CD14-positive monocyte (primary cell): ENCODE results near the gene CYP2A6. TPM values are rescaled to one million over a fixed set of nuclear protein-coding genes. Genes with fewer than 3 reads are reported as not detected.

ENCODE experiments used
- DNase-seq, 3 donors: peaks; one replicate each; pipeline ENCODE4 v3.0.0-alpha.2; 2011 to 2022
- H2AFZ ChIP-seq: 2 replicates; pipeline ENCODE4 v1.6.0; 2012; ENCODE audit warnings: mild to moderate bottlenecking, low read depth, low read length, inconsistent platforms; ENCODE audit not compliant: insufficient read depth, poor library complexity, severe bottlenecking
- H3K27ac ChIP-seq, 2 donors: 1 replicate in 1 of 2; 2 replicates in 1 of 2; pipeline ENCODE4 v1.5.1; 2012 to 2013; ENCODE audit warnings: low read length in 2 of 2, control low read depth in 1 of 2, inconsistent platforms in 1 of 2, low read depth in 1 of 2, mild to moderate bottlenecking in 1 of 2
- H3K27me3 ChIP-seq, 2 donors: one replicate each; pipeline versions ENCODE4 v1.6.0 to v1.6.1; 2011 to 2013; ENCODE audit warnings: low read length in 2 of 2; ENCODE audit not compliant: control insufficient read depth in 2 of 2, insufficient read depth in 2 of 2
- H3K36me3 ChIP-seq, 2 donors: replicated peaks in 1 of 2; 1 replicate in 1 of 2; 2 replicates in 1 of 2; pipeline versions ENCODE4 v1.5.1 to v1.6.1; 2012 to 2013; ENCODE audit warnings: low read length in 2 of 2, control low read depth in 1 of 2, inconsistent platforms in 1 of 2, mild to moderate bottlenecking in 1 of 2; ENCODE audit not compliant: insufficient read depth in 2 of 2, control insufficient read depth in 1 of 2
- H3K4me1 ChIP-seq, 2 donors: 1 replicate in 1 of 2; 2 replicates in 1 of 2; pipeline versions ENCODE4 v1.5.1 to v1.6.1; 2012 to 2013; ENCODE audit warnings: low read length in 2 of 2, control low read depth in 1 of 2, inconsistent platforms in 1 of 2, mild to moderate bottlenecking in 1 of 2, moderate library complexity in 1 of 2; ENCODE audit not compliant: insufficient read depth in 2 of 2, control insufficient read depth in 1 of 2
- H3K4me2 ChIP-seq: replicated peaks from 2 replicates; pipeline ENCODE3; 2012; ENCODE audit warnings: low read length, moderate library complexity, mild to moderate bottlenecking; ENCODE audit not compliant: poor library complexity, severe bottlenecking; ENCODE audit errors: extremely low read depth
- H3K4me3 ChIP-seq, 3 experiments: fragments of 200-600 bp in 1 of 3; sonication (generic) in 1 of 3; replicated peaks in 1 of 3; 1 replicate in 2 of 3; 2 replicates in 1 of 3; pipeline ENCODE4 v1.5.1; 2011 to 2013; ENCODE audit warnings: low read length in 3 of 3, mild to moderate bottlenecking in 3 of 3, control low read depth in 2 of 3, low read depth in 2 of 3, inconsistent platforms in 1 of 3, moderate library complexity in 1 of 3
- H3K79me2 ChIP-seq: 2 replicates; pipeline ENCODE4 v1.6.0; 2012; ENCODE audit warnings: mild to moderate bottlenecking, control low read depth, inconsistent platforms, low read length, moderate library complexity; ENCODE audit not compliant: insufficient read depth
- H3K9ac ChIP-seq: 2 replicates; pipeline ENCODE4 v1.6.0; 2017; ENCODE audit warnings: low read length, mild to moderate bottlenecking; ENCODE audit not compliant: insufficient read depth, poor library complexity, severe bottlenecking
- H3K9me3 ChIP-seq, 2 donors: replicated peaks in 1 of 2; 1 replicate in 1 of 2; 2 replicates in 1 of 2; pipeline versions ENCODE4 v1.5.1 to v1.6.1; 2012 to 2013; ENCODE audit warnings: low read length in 2 of 2, control low read depth in 1 of 2; ENCODE audit not compliant: control insufficient read depth in 1 of 2, insufficient read depth in 1 of 2
- H4K20me1 ChIP-seq: 2 replicates; pipeline ENCODE4 v1.6.0; 2012; ENCODE audit warnings: mild to moderate bottlenecking, low read length, control low read depth, moderate library complexity; ENCODE audit not compliant: insufficient read depth
- H3K27ac Mint-ChIP-seq, 7 donors: one replicate each; pipeline ENCODE4 v1.8.0; 2020; ENCODE audit warnings: mild to moderate bottlenecking in 7 of 7, mixed read lengths in 7 of 7, moderate library complexity in 6 of 7, inconsistent platforms in 2 of 7
- H3K27me3 Mint-ChIP-seq, 3 donors: one replicate each; pipeline ENCODE4 v1.8.0; 2021 to 2022; ENCODE audit warnings: low read depth in 3 of 3, mild to moderate bottlenecking in 3 of 3, mixed read lengths in 3 of 3, moderate library complexity in 3 of 3, inconsistent platforms in 1 of 3
- H3K36me3 Mint-ChIP-seq, 2 donors: one replicate each; pipeline ENCODE4 v1.8.0; 2020; ENCODE audit warnings: mixed read lengths in 2 of 2, inconsistent platforms in 1 of 2, mild to moderate bottlenecking in 1 of 2
- H3K4me1 Mint-ChIP-seq: one replicate; pipeline ENCODE4 v1.8.0; 2020; ENCODE audit warnings: mild to moderate bottlenecking, mixed read lengths
- H3K4me3 Mint-ChIP-seq, 2 donors: one replicate each; pipeline ENCODE4 v1.8.0; 2020; ENCODE audit warnings: mild to moderate bottlenecking in 2 of 2, mixed read lengths in 2 of 2, moderate library complexity in 1 of 2
- H3K9me3 Mint-ChIP-seq, 7 donors: one replicate each; pipeline ENCODE4 v1.8.0; 2020 to 2022; ENCODE audit warnings: mixed read lengths in 7 of 7, mild to moderate bottlenecking in 6 of 7, moderate library complexity in 6 of 7, inconsistent platforms in 2 of 7
- CTCF ChIP-seq: fragments of 200-600 bp; IDR thresholded peaks from one replicate; pipeline ENCODE4 v1.8.0; 2022; ENCODE audit warnings: antibody characterized with exemption, mild to moderate bottlenecking
- WGBS: methylation state at CpG from one replicate; pipeline ENCODE4 v1.1.5; 2013; ENCODE audit warnings: missing lambda C conversion rate; ENCODE audit not compliant: insufficient coverage; 5-methylcytosine and 5-hydroxymethylcytosine counted together
- intact Hi-C, 2 donors: fragments of 100-400 bp; cut with micrococcal nuclease; formaldehyde crosslinking; loops; one replicate each; pipeline versions ENCODE4 v1.15.0 to v1.15.1; 2023
- polyA plus RNA-seq, 3 donors: library from polyadenylated mRNA; depleted of rRNA in 1 of 3; unstranded in 2 of 3; stranded (reverse) in 1 of 3; fragments of 300-500 nt in 2 of 3; fragments of >200 nt in 1 of 3; fragmentation: Illumina TruSeq in 2 of 3; gene quantifications; 1 replicate in 2 of 3; 2 replicates in 1 of 3; pipeline ENCODE4 v1.2.3, GENCODE V29; 2012 to 2021

CYP2A6 gene
- polyA plus RNA-seq, 3 donors: not detected

- peak overlapping the region; percentile 83 for H3K4me2 ChIP-seq
- H3K27me3 ChIP-seq: no peaks in the 10 kb centered on the region
- H3K27ac Mint-ChIP-seq: peak overlapping the region; percentile 97 to 99 (median 98)
- no peaks in the 10 kb centered on the region for H3K9me3 Mint-ChIP-seq
- peaks cover 24 to 31% of the 10 kb centered on the region in 2 donors for H3K36me3 ChIP-seq
- peak; percentile 63 to 82 (median 79) for DNase-seq
- peak overlapping the region; percentile 93 to 94 for H3K27ac ChIP-seq
- WGBS: 0% methylated on average over 18 of the region's 28 CpGs
- peaks cover 30 to 50% of the 10 kb centered on the region in 2 donors for H3K36me3 Mint-ChIP-seq
- H3K27me3 Mint-ChIP-seq: peaks cover 0 to 5% (median 0%) of the 10 kb centered on the region in 3 donors
- peak overlapping the region; percentile 70 for H3K9ac ChIP-seq
- peak overlapping the region; percentile 70 for H2AFZ ChIP-seq
- peak overlapping the region; percentile 64 to 79 (median 66) for H3K4me3 ChIP-seq
- no peaks in the 10 kb centered on the region for H3K9me3 ChIP-seq
- peaks cover 52% of the 10 kb centered on the region for H3K4me1 Mint-ChIP-seq
- peaks cover 38% of the 10 kb centered on the region for H4K20me1 ChIP-seq
- peaks cover 44 to 46% of the 10 kb centered on the region in 2 donors for H3K4me1 ChIP-seq
- peak overlapping the region; percentile 90 to 95 for H3K4me3 Mint-ChIP-seq
- intact Hi-C loops: loop anchor here in 1 of 2 donors (1.0 to 5.0 kb wide), 3 partner anchors 20 to 81 kb away; partner anchors contain the start of genes ACTMAP, ITPKC, RAB4B and SNRPA
- H3K79me2 ChIP-seq: peaks cover 41% of the 10 kb centered on the region
- TF ChIP-seq CTCF: peak; percentile 53
These were observed 52.1 kb downstream of the CYP2A6 start for GRCh38 chr19:40797963-40798682.

- intact Hi-C loops: loop anchor here in 1 of 2 donors (5.0 kb wide), 1 partner anchor 45 kb away; the partner anchor contains the start of genes ACTMAP and SNRPA
- Histone ChIP-seq H3K4me1 (peaks cover 36 to 39% of the 10 kb centered on the region in 2 donors), H3K9me3 (no peaks in the 10 kb centered on the region), H4K20me1 (peaks cover 30% of the 10 kb centered on the region), H3K9ac (no peak overlapping the region), H3K4me3 (peak overlapping the region in 1 of 3 experiments; percentile 79), H2AFZ (peak overlapping the region; percentile 70), H3K27ac (peak overlapping the region; percentile 93 to 94), H3K36me3 (peaks cover 24 to 38% of the 10 kb centered on the region in 2 donors), H3K27me3 (no peaks in the 10 kb centered on the region), H3K4me2 (peak overlapping the region; percentile 83), H3K79me2 (peaks cover 33% of the 10 kb centered on the region)
- Mint-ChIP-seq H3K27ac (peak overlapping the region; percentile 85 to 99 (median 98)), H3K27me3 (peaks cover 0 to 6% (median 0%) of the 10 kb centered on the region in 3 donors), H3K36me3 (peaks cover 34 to 57% of the 10 kb centered on the region in 2 donors), H3K9me3 (no peaks in the 10 kb centered on the region), H3K4me1 (peaks cover 46% of the 10 kb centered on the region), H3K4me3 (peak overlapping the region in 1 of 2 donors; percentile 90)
- WGBS: 94% methylated on average over 10 of the region's 14 CpGs
- no peak for DNase-seq
- no peak for TF ChIP-seq CTCF
These were observed 52.9 kb downstream of the CYP2A6 start for GRCh38 chr19:40797166-40797962.
